Myocyte (in vitro differentiated cells): Measurements from ENCODE around the gene EIF2B5. TPM values are rescaled to one million over a fixed set of nuclear protein-coding genes. Genes with fewer than 3 reads are reported as not detected.

Source experiments
- DNase-seq: peaks from one replicate; pipeline ENCODE4 v3.0.0-alpha.2; 2012; ENCODE audit warnings: low read depth
- total RNA-seq: library from RNA; depleted of rRNA; stranded (reverse); fragments of >200 nt; gene quantifications from 2 replicates; pipeline ENCODE4 v1.2.3, GENCODE V29; 2014

EIF2B5 gene
- total RNA-seq, 1 donor from 2014 or later = 53.7 TPM

DNA sequence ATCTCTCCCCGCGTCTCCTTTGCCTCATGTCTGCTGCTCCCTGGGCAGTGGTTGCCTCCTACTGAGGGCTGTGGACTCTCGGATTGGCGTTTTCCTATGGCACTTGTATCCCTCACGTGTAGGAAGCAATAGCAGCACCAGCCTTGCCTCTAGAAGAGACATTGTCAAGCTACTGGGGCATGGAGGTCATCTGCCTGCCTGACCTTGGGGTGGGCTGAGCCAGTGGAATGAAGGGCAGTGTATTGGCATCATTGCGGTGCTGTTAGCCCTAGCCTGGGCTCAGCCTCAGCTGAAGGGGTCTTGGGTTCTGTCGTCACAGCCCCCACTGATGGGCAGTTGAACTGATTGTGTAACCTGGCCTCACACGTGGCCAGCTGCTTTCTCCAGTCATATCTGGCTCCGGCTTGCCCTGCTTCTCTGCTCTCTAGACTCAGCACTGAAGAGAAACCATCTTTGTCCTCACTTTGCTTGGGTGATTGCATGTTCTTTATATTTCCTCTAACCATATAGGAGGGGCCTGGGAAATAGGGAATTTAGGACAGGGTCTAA, 58.9 kb downstream of the EIF2B5 start:
- no peak for DNase-seq

Other genes with a start within 250 kb of the EIF2B5 start
- gene ABCC5, start 117.5 kb upstream of the EIF2B5 start, total RNA-seq = 15.5 and 16.7 TPM in 2 replicates
- gene HTR3D, start 103.6 kb upstream of the EIF2B5 start, total RNA-seq = not detected in 2 replicates
- gene HTR3C, start 82.3 kb upstream of the EIF2B5 start, total RNA-seq = not detected in 2 replicates
- 3.1 and 7.1 TPM in 2 replicates for gene HTR3E, start 38.3 kb upstream of the EIF2B5 start, total RNA-seq
- 119 and 139 TPM in 2 replicates for gene DVL3, start 20.0 kb downstream of the EIF2B5 start, total RNA-seq
- 329 and 375 TPM in 2 replicates for gene AP2M1, start 39.5 kb downstream of the EIF2B5 start, total RNA-seq
- 50.1 and 52.8 TPM in 2 replicates for gene ABCF3, start 50.8 kb downstream of the EIF2B5 start, total RNA-seq
- not detected in 2 replicates for gene VWA5B2, start 94.2 kb downstream of the EIF2B5 start, total RNA-seq
- 55.0 and 77.6 TPM in 2 replicates for gene ALG3, start 113.6 kb downstream of the EIF2B5 start, total RNA-seq
- 2.8 and 3.6 TPM in 2 replicates for gene EEF1AKMT4, start 114.3 kb downstream of the EIF2B5 start, total RNA-seq
- not detected in 2 replicates for gene CAMK2N2, start 126.2 kb downstream of the EIF2B5 start, total RNA-seq
- not detected in 2 replicates for gene ECE2, start 140.7 kb downstream of the EIF2B5 start, total RNA-seq
- gene PSMD2, start 163.9 kb downstream of the EIF2B5 start, total RNA-seq = 480 and 540 TPM in 2 replicates
- 358 and 371 TPM in 2 replicates for gene EIF4G1, start 179.2 kb downstream of the EIF2B5 start, total RNA-seq
- 14.2 and 15.5 TPM in 2 replicates for gene FAM131A, start 202.2 kb downstream of the EIF2B5 start, total RNA-seq
- gene CLCN2, start 226.2 kb downstream of the EIF2B5 start, total RNA-seq = 1.8 and 3.4 TPM in 2 replicates
- 77.1 and 87.4 TPM in 2 replicates for gene POLR2H, start 226.4 kb downstream of the EIF2B5 start, total RNA-seq
- 0.16 TPM in 1 of 2 replicates, not detected in the other for gene THPO, start 242.8 kb downstream of the EIF2B5 start, total RNA-seq
- 8.4 and 18.8 TPM in 2 replicates for gene CHRD, start 244.7 kb downstream of the EIF2B5 start, total RNA-seq